Fibroblast of lung (primary cell): ENCODE data around the gene SMAD3. TPM values are rescaled to one million over a fixed set of nuclear protein-coding genes. Genes with fewer than 3 reads are reported as not detected.
A peak's percentile ranks its signal among the peaks of the same experiment; 100 is the strongest.

Experiments
- DNase-seq, 2 donors: peaks; one replicate each; pipeline versions ENCODE4 v3.0.0 to v3.0.0-alpha.2; 2010; ENCODE audit warnings: low read depth in 2 of 2
- H2AFZ ChIP-seq: 2 replicates; pipeline ENCODE4 v1.5.1; 2012; ENCODE audit warnings: low read length, control low read depth, inconsistent platforms
- H3K27ac ChIP-seq: 2 replicates; pipeline ENCODE4 v1.5.1; 2011; ENCODE audit warnings: low read length, control low read depth; ENCODE audit not compliant: insufficient read depth
- H3K27me3 ChIP-seq: 2 replicates; pipeline ENCODE4 v1.5.1; 2011; ENCODE audit warnings: mild to moderate bottlenecking, low read length; ENCODE audit not compliant: control insufficient read depth, insufficient read depth
- H3K36me3 ChIP-seq: 2 replicates; pipeline ENCODE4 v1.5.1; 2011; ENCODE audit warnings: low read length; ENCODE audit not compliant: control insufficient read depth, insufficient read depth
- H3K4me1 ChIP-seq: 2 replicates; pipeline ENCODE4 v1.5.1; 2011; ENCODE audit warnings: low read length; ENCODE audit not compliant: control insufficient read depth, insufficient read depth; ENCODE audit errors: extremely low read depth
- H3K4me2 ChIP-seq: 2 replicates; pipeline ENCODE4 v1.5.1; 2011; ENCODE audit warnings: low read length, control low read depth; ENCODE audit not compliant: insufficient read depth; ENCODE audit errors: extremely low read depth
- H3K4me3 ChIP-seq, 4 experiments: fragments of 200-600 bp in 1 of 4; sonication (generic) in 1 of 4; replicated peaks in 1 of 4; 2 replicates each; pipeline ENCODE4 v1.5.1; 2011 to 2016; ENCODE audit warnings: low read length in 4 of 4, low read depth in 3 of 4, mild to moderate bottlenecking in 3 of 4, control low read depth in 2 of 4, inconsistent platforms in 1 of 4, mixed read lengths in 1 of 4; ENCODE audit not compliant: insufficient read depth in 1 of 4; ENCODE audit errors: control extremely low read depth in 1 of 4
- H3K79me2 ChIP-seq: 2 replicates; pipeline ENCODE4 v1.5.1; 2012; ENCODE audit warnings: mild to moderate bottlenecking, low read length, inconsistent platforms; ENCODE audit not compliant: control insufficient read depth, insufficient read depth
- H3K9ac ChIP-seq: 2 replicates; pipeline ENCODE4 v1.5.1; 2011; ENCODE audit warnings: mild to moderate bottlenecking, low read length, control low read depth; ENCODE audit not compliant: insufficient read depth
- H3K9me3 ChIP-seq: 2 replicates; pipeline ENCODE4 v1.5.1; 2012; ENCODE audit warnings: low read depth, low read length; ENCODE audit not compliant: control insufficient read depth, insufficient read depth
- H4K20me1 ChIP-seq: 2 replicates; pipeline ENCODE4 v1.5.1; 2011; ENCODE audit warnings: low read length; ENCODE audit not compliant: control insufficient read depth, insufficient read depth; ENCODE audit errors: extremely low read depth
- CTCF ChIP-seq, 2 donors: IDR thresholded peaks in 1 of 2; conservative IDR thresholded peaks in 1 of 2; 1 replicate in 1 of 2; 2 replicates in 1 of 2; pipeline ENCODE4 v1.5.1; 2011 to 2012; ENCODE audit warnings: low read length in 2 of 2, control low read depth in 1 of 2, inconsistent platforms in 1 of 2, low read depth in 1 of 2, mild to moderate bottlenecking in 1 of 2
- EZH2 ChIP-seq: IDR thresholded peaks from 2 replicates; pipeline ENCODE4 v1.5.1; 2012; ENCODE audit warnings: low read length, control low read depth, mild to moderate bottlenecking; ENCODE audit errors: missing control alignments
- polyA plus RNA-seq, 2 donors: library from polyadenylated mRNA; depleted of rRNA in 1 of 2; stranded (reverse) in 1 of 2; unstranded in 1 of 2; fragments of >200 nt; gene quantifications; 2 replicates each; pipeline ENCODE4 v1.2.1, GENCODE V29; 2011 to 2012; ENCODE audit warnings: missing spikeins in 1 of 2
- total RNA-seq: library from RNA; depleted of rRNA; stranded (reverse); fragments of >200 nt; gene quantifications from 2 replicates; pipeline ENCODE4 v1.2.1, GENCODE V29; 2014

Gene SMAD3
- total and polyA plus RNA-seq, 2 donors (not counting 1 experiment from before 2014, with no cell fraction given), result 69.9 to 173 TPM

- peaks cover 82% of the 10 kb centered on the region for H3K4me1 ChIP-seq
- H2AFZ ChIP-seq, result no peak overlapping the region
- peak overlapping the region; percentile 53 for H3K27ac ChIP-seq
- no peaks in the 10 kb centered on the region for H4K20me1 ChIP-seq
- no peak for DNase-seq
- no peak overlapping the region for H3K4me3 ChIP-seq
- no peak overlapping the region for H3K4me2 ChIP-seq
- H3K36me3 ChIP-seq, result peaks cover 62% of the 10 kb centered on the region
- H3K9me3 ChIP-seq, result no peaks in the 10 kb centered on the region
- H3K9ac ChIP-seq, result no peak overlapping the region
- H3K27me3 ChIP-seq, result no peaks in the 10 kb centered on the region
- H3K79me2 ChIP-seq, result peaks cover 82% of the 10 kb centered on the region
- TF ChIP-seq EZH2, result no peak
- TF ChIP-seq CTCF (conservative IDR thresholded peaks at IDR 0.05 in 1 of 2, IDR thresholded peaks at IDR 0.05 in 1 of 2; ENCODE audit: low read depth in 1 of 2, low read length in 2 of 2), result no peak
Measured at GRCh38 chr15:67171471-67171870, 106.1 kb downstream of the SMAD3 start.

- H4K20me1 ChIP-seq, result no peaks in the 10 kb centered on the region
- H3K4me1 ChIP-seq, result peaks cover 82% of the 10 kb centered on the region
- no peak overlapping the region for H2AFZ ChIP-seq
- no peak for DNase-seq
- TF ChIP-seq CTCF (conservative IDR thresholded peaks at IDR 0.05 in 1 of 2, IDR thresholded peaks at IDR 0.05 in 1 of 2; ENCODE audit: low read depth in 1 of 2, low read length in 2 of 2) (no peak), EZH2 (no peak)
- H3K27ac ChIP-seq, result peak overlapping the region; percentile 53
- no peak overlapping the region for H3K4me2 ChIP-seq
- no peak overlapping the region for H3K9ac ChIP-seq
- H3K4me3 ChIP-seq, result no peak overlapping the region
- no peaks in the 10 kb centered on the region for H3K27me3 ChIP-seq
- peaks cover 57% of the 10 kb centered on the region for H3K36me3 ChIP-seq
- peaks cover 77% of the 10 kb centered on the region for H3K79me2 ChIP-seq
- no peaks in the 10 kb centered on the region for H3K9me3 ChIP-seq
Measured at GRCh38 chr15:67172172-67172571, 106.8 kb downstream of the SMAD3 start.

- H3K9me3 ChIP-seq, result no peaks in the 10 kb centered on the region
- H3K9ac ChIP-seq, result no peak overlapping the region
- peaks cover 80% of the 10 kb centered on the region for H3K4me1 ChIP-seq
- no peaks in the 10 kb centered on the region for H3K27me3 ChIP-seq
- DNase-seq, result no peak
- peaks cover 52% of the 10 kb centered on the region for H3K36me3 ChIP-seq
- no peak overlapping the region for H3K4me2 ChIP-seq
- TF ChIP-seq EZH2 (no peak), CTCF (conservative IDR thresholded peaks at IDR 0.05 in 1 of 2, IDR thresholded peaks at IDR 0.05 in 1 of 2; ENCODE audit: low read depth in 1 of 2, low read length in 2 of 2) (no peak)
- H4K20me1 ChIP-seq, result no peaks in the 10 kb centered on the region
- no peak overlapping the region for H3K4me3 ChIP-seq
- H2AFZ ChIP-seq, result no peak overlapping the region
- H3K27ac ChIP-seq, result peak overlapping the region; percentile 40
- peaks cover 73% of the 10 kb centered on the region for H3K79me2 ChIP-seq
Measured at GRCh38 chr15:67173005-67173404, 107.6 kb downstream of the SMAD3 start.
